K562 (cell line): Measurements from ENCODE around the gene PSME1. TPM values are rescaled to one million over a fixed set of nuclear protein-coding genes. Genes with fewer than 3 reads are reported as not detected.

ENCODE experiments used
- ARID4B ChIP-seq: sonication (generic); formaldehyde crosslinking; IDR thresholded peaks from 2 replicates; pipeline ENCODE4 v1.8.0; 2022; ENCODE audit warnings: mild to moderate bottlenecking, missing genetic modification reagents
- CTBP1 ChIP-seq: fragments of 450-650 bp; IDR thresholded peaks from 2 replicates; pipeline ENCODE4 v1.6.1; 2016; ENCODE audit warnings: borderline replicate concordance
- FOS ChIP-seq: IDR thresholded peaks from 3 replicates; pipeline ENCODE4 v1.6.1; 2011; ENCODE audit not compliant: insufficient read length; ENCODE audit errors: extremely low read depth
- GABPA ChIP-seq: fragments of 200-800 bp; sonication (Bioruptor generic); conservative IDR thresholded peaks from 2 replicates; pipeline ENCODE4 v1.6.1; 2016; ENCODE audit warnings: low read depth, missing genetic modification characterization, missing compliant biosample characterization
- HLTF ChIP-seq: fragments of 450-650 bp; IDR thresholded peaks from 2 replicates; pipeline ENCODE4 v1.6.1; 2016
- LEF1 ChIP-seq: fragments of 450-650 bp; IDR thresholded peaks from 2 replicates; pipeline ENCODE4 v1.6.1; 2016; ENCODE audit warnings: mild to moderate bottlenecking
- NFIC ChIP-seq: fragments of 450-650 bp; IDR thresholded peaks from 2 replicates; pipeline ENCODE4 v1.6.1; 2017; ENCODE audit warnings: mild to moderate bottlenecking, inconsistent platforms
- POLR2G ChIP-seq: fragments of 200-400 bp; formaldehyde crosslinking; IDR thresholded peaks from 2 replicates; pipeline ENCODE4 v1.6.1; 2017; ENCODE audit warnings: low read depth, mild to moderate bottlenecking, antibody characterized with exemption, low read length, moderate library complexity
- SAFB2 ChIP-seq: fragments of 200-400 bp; formaldehyde crosslinking; IDR thresholded peaks from 2 replicates; pipeline ENCODE4 v1.6.1; 2018; ENCODE audit warnings: borderline replicate concordance, low read length, low read depth, moderate library complexity; ENCODE audit not compliant: severe bottlenecking
- SMAD1 ChIP-seq: fragments of 150-350 bp; IDR thresholded peaks from 2 replicates; pipeline ENCODE4 v1.6.1; 2014; ENCODE audit warnings: low read length, low read depth; ENCODE audit not compliant: partially characterized antibody
- TAF15 ChIP-seq: fragments of 200-400 bp; formaldehyde crosslinking; IDR thresholded peaks from 2 replicates; pipeline ENCODE4 v1.6.1; 2017; ENCODE audit warnings: mild to moderate bottlenecking, low read depth, low read length, moderate library complexity
- TEAD1 ChIP-seq, 2 experiments: fragments of 450-650 bp in 1 of 2; sonication (generic) in 1 of 2; formaldehyde crosslinking; IDR thresholded peaks; 2 replicates each; pipeline versions ENCODE4 v1.4.0 to v1.8.0; 2020 to 2022; ENCODE audit warnings: mild to moderate bottlenecking in 2 of 2, missing genetic modification reagents in 1 of 2
- ZNF280B ChIP-seq: fragments of 250-450 bp; sonication (Bioruptor Pico); IDR thresholded peaks from 2 replicates; pipeline ENCODE4 v1.5.1; 2021; ENCODE audit warnings: mild to moderate bottlenecking
- ZSCAN29 ChIP-seq: fragments of 450-650 bp; IDR thresholded peaks from 2 replicates; pipeline ENCODE4 v1.6.1; 2017
- polyA plus RNA-seq, 8 experiments: library from polyadenylated mRNA; depleted of rRNA in 4 of 8; stranded (reverse) in 5 of 8; unstranded in 3 of 8; fragments of >200 nt; fragmentation: Nextera tagmentation in 2 of 8; fragmentation: Illumina TruSeq in 1 of 8; extraction: Ambion mirVana in 2 of 8; extraction: Trizol in 1 of 8; gene quantifications; 2 replicates each; pipeline versions ENCODE4 v1.2.1 to v1.2.3, GENCODE V29; 2011 to 2014; ENCODE audit warnings: inconsistent platforms in 1 of 8, missing spikeins in 1 of 8
- total RNA-seq, 7 experiments: library from RNA; depleted of rRNA in 6 of 7; stranded (reverse); fragments of >200 nt in 6 of 7; fragmentation: Illumina TruSeq in 2 of 7; extraction: Trizol in 2 of 7; gene quantifications; 2 replicates each; pipeline versions ENCODE4 v1.2.1 to v1.2.3, GENCODE V29; 2011 to 2021; ENCODE audit warnings: low replicate concordance in 1 of 7
- TF ChIP-seq, protein P1 (sequence below), 2 experiments: fragments of 450-650 bp; conservative IDR thresholded peaks; 2 replicates each; pipeline ENCODE4 v1.6.1; 2017; ENCODE audit warnings: mild to moderate bottlenecking in 2 of 2, moderate library complexity in 2 of 2
- TF ChIP-seq, protein P2 (sequence below): sonication (generic); formaldehyde crosslinking; IDR thresholded peaks from 2 replicates; pipeline ENCODE4 v1.8.0; 2022; ENCODE audit warnings: mild to moderate bottlenecking, missing genetic modification reagents, borderline replicate concordance

The PSME1 gene
- total and polyA plus RNA-seq, 9 of the 15 experiments (the other 6 are each of a cell fraction or from before 2014, with no cell fraction given): 20.3 to 180 (median 67.5) TPM

DNA sequence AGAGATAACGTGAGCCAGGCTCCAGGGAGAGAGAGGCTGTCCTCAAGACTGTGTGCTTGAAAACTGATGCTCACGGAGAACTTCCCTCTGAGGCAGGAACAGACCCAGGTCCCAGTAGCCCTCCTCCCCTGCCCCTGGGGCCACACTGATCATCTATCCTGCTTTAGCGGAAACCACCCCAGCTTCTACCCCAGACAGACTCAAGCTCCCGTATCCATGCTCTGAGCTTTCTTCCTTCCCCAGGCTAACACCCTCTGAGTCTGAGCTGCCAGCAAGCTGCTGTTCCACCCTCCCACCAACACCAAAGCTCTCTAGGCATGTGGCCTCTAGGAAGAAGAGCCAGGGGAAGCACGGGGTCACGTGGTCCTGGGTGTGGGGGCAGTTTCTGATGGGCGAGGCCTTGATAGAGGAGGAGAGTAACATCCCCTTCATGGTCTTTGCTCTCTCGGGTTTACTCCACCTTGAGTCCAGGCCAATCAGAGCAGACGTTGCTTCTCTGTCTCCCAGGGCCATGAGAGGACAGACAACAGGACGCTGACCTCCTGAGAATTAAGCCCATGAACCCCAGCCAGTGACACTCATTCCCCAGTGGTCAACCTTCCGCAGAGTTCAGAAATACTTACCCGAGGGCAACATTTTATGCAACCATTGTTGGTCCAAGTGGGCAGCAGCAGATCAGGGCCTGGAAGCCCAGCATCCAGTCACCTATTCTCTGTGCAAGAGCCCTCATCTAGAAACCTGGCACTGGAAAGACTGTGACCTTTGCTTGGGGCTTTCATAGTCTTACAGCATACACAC lies 40.5 kb upstream of the PSME1 start (continued):
- TF ChIP-seq TEAD1 (CRISPR knock-in tag; IDR thresholded peaks at IDR 0.05) (no peak), CTBP1 (peak; percentile 42; the same call in 1 of the 2 replicates), TAF15 (no peak), SAFB2 (no peak), SMAD1 (peak; percentile 64), ARID4B (CRISPR knock-in tag) (peak; percentile 53; the same call in 1 of the 2 replicates), ZSCAN29 (no peak), GABPA (tag) (no peak), HLTF (no peak), LEF1 (no peak), ZNF280B (CRISPR knock-in tag) (no peak), NFIC (peak; percentile 22; the same call in 1 of the 2 replicates), FOS (no peak), POLR2G (peak; percentile 38; the same call in 1 of the 2 replicates)
- TF ChIP-seq, protein P1, sequence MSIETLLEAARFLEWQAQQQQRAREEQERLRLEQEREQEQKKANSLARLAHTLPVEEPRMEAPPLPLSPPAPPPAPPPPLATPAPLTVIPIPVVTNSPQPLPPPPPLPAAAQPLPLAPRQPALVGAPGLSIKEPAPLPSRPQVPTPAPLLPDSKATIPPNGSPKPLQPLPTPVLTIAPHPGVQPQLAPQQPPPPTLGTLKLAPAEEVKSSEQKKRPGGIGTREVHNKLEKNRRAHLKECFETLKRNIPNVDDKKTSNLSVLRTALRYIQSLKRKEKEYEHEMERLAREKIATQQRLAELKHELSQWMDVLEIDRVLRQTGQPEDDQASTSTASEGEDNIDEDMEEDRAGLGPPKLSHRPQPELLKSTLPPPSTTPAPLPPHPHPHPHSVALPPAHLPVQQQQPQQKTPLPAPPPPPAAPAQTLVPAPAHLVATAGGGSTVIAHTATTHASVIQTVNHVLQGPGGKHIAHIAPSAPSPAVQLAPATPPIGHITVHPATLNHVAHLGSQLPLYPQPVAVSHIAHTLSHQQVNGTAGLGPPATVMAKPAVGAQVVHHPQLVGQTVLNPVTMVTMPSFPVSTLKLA (conservative IDR thresholded peaks at IDR 0.05): peak; percentile 91 to 93
- TF ChIP-seq, protein P2, sequence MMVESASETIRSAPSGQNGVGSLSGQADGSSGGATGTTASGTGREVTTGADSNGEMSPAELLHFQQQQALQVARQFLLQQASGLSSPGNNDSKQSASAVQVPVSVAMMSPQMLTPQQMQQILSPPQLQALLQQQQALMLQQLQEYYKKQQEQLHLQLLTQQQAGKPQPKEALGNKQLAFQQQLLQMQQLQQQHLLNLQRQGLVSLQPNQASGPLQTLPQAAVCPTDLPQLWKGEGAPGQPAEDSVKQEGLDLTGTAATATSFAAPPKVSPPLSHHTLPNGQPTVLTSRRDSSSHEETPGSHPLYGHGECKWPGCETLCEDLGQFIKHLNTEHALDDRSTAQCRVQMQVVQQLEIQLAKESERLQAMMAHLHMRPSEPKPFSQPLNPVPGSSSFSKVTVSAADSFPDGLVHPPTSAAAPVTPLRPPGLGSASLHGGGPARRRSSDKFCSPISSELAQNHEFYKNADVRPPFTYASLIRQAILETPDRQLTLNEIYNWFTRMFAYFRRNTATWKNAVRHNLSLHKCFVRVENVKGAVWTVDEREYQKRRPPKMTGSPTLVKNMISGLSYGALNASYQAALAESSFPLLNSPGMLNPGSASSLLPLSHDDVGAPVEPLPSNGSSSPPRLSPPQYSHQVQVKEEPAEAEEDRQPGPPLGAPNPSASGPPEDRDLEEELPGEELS (CRISPR knock-in tag): no peak
